CD4-positive, alpha-beta T cell (primary cell): ENCODE data around the gene ESD. TPM values are rescaled to one million over a fixed set of nuclear protein-coding genes. Genes with fewer than 3 reads are reported as not detected.

Source experiments
- ATAC-seq: fragments of 200-7000 bp; cut with Tn5 transposase; one replicate; pipeline ENCODE4 v1.10.0; 2022; ENCODE audit warnings: mild to moderate bottlenecking; ENCODE audit not compliant: poor library complexity
- CTCF ChIA-PET: fragments of 350-600 bp; sonication (Branson Sonifier 250); formaldehyde crosslinking; loops from one replicate; lab custom pipeline; 2021; ENCODE audit warnings: antibody characterized with exemption, inconsistent platforms; lab: Charles Lee
- POLR2A ChIA-PET: fragments of 350-600 bp; sonication (Branson Sonifier 250); formaldehyde crosslinking; loops from one replicate; lab custom pipeline; 2021; ENCODE audit warnings: antibody characterized with exemption, inconsistent platforms; lab: Charles Lee
- DNase-seq, 14 experiments: peaks; one replicate each; pipeline ENCODE4 v3.0.0-alpha.2; 2013 to 2020; ENCODE audit warnings: mixed read lengths in 2 of 14
- H3K27ac ChIP-seq, 2 donors: one replicate each; pipeline versions ENCODE4 v1.5.1 to v1.7.0; 2013; ENCODE audit warnings: low read length in 2 of 2, low read depth in 1 of 2, mild to moderate bottlenecking in 1 of 2
- H3K27me3 ChIP-seq, 2 experiments: 1 replicate in 1 of 2; 2 replicates in 1 of 2; pipeline versions ENCODE4 v1.6.1 to v1.7.0; 2013; ENCODE audit warnings: low read length in 2 of 2, control low read depth in 1 of 2, mild to moderate bottlenecking in 1 of 2, moderate library complexity in 1 of 2; ENCODE audit not compliant: insufficient read depth in 2 of 2, control insufficient read depth in 1 of 2
- H3K36me3 ChIP-seq: one replicate; pipeline ENCODE4 v1.6.1; 2013; ENCODE audit warnings: low read length, control low read depth; ENCODE audit not compliant: insufficient read depth
- H3K4me1 ChIP-seq: one replicate; pipeline ENCODE4 v1.6.1; 2013; ENCODE audit warnings: low read length, control low read depth; ENCODE audit not compliant: insufficient read depth
- H3K4me3 ChIP-seq: one replicate; pipeline ENCODE4 v1.5.1; 2013; ENCODE audit warnings: mild to moderate bottlenecking, low read length, moderate library complexity
- H3K9me3 ChIP-seq, 2 experiments: 1 replicate in 1 of 2; 2 replicates in 1 of 2; pipeline versions ENCODE4 v1.6.1 to v1.7.0; 2013; ENCODE audit warnings: low read length in 2 of 2, mild to moderate bottlenecking in 2 of 2, control low read depth in 1 of 2, moderate library complexity in 1 of 2; ENCODE audit not compliant: control insufficient read depth in 1 of 2, insufficient read depth in 1 of 2
- H3K27ac Mint-ChIP-seq: one replicate; pipeline ENCODE4 v1.8.0; 2020; ENCODE audit warnings: mixed read lengths
- H3K27me3 Mint-ChIP-seq: one replicate; pipeline ENCODE4 v1.8.0; 2021; ENCODE audit warnings: mixed read lengths
- H3K36me3 Mint-ChIP-seq: one replicate; pipeline ENCODE4 v1.8.0; 2021; ENCODE audit warnings: low read depth, mixed read lengths
- H3K4me1 Mint-ChIP-seq: one replicate; pipeline ENCODE4 v1.8.0; 2021; ENCODE audit warnings: low read depth, mixed read lengths
- H3K4me3 Mint-ChIP-seq: one replicate; pipeline ENCODE4 v1.8.0; 2020; ENCODE audit warnings: mild to moderate bottlenecking, mixed read lengths
- H3K9me3 Mint-ChIP-seq: one replicate; pipeline ENCODE4 v1.8.0; 2020; ENCODE audit warnings: mixed read lengths
- CTCF ChIP-seq: fragments of 200-600 bp; IDR thresholded peaks from one replicate; pipeline ENCODE4 v1.8.0; 2022; ENCODE audit warnings: antibody characterized with exemption, mild to moderate bottlenecking
- intact Hi-C, 2 experiments: fragments of 100-400 bp; cut with DNase I in 1 of 2; cut with micrococcal nuclease in 1 of 2; formaldehyde crosslinking; loops; one replicate each; pipeline versions ENCODE4 v1.15.1 to v1.9.0; 2023 to 2025; cut with DNase I, micrococcal nuclease
- total RNA-seq, 174 experiments: library from RNA in 2 of 174; stranded (reverse) in 2 of 174; gene quantifications; one replicate each; pipeline ENCODE4 v1.2.3 and lab custom pipeline; 2021 to 2026

The ESD gene
- total RNA-seq, 2 experiments from 2014 or later, result 30.8 to 34.1 TPM

- H3K4me1 Mint-ChIP-seq, result no peaks in the 10 kb centered on the region
- H3K9me3 Mint-ChIP-seq, result no peaks in the 10 kb centered on the region
- ATAC-seq, result no peak
- no peaks in the 10 kb centered on the region for H3K27me3 Mint-ChIP-seq
- Histone ChIP-seq H3K9me3 (no peaks in the 10 kb centered on the region), H3K27me3 (no peaks in the 10 kb centered on the region), H3K4me3 (no peak overlapping the region), H3K4me1 (no peaks in the 10 kb centered on the region), H3K36me3 (no peaks in the 10 kb centered on the region), H3K27ac (no peak overlapping the region)
- POLR2A ChIA-PET, result no interaction called here
- no peak overlapping the region for H3K27ac Mint-ChIP-seq
- no peak overlapping the region for H3K4me3 Mint-ChIP-seq
- CTCF ChIA-PET, result no interaction called here
- H3K36me3 Mint-ChIP-seq, result no peaks in the 10 kb centered on the region
- TF ChIP-seq CTCF, result no peak
- DNase-seq, result no peak
- intact Hi-C loops, result loop anchor here in 1 of 2 experiments (10.0 kb wide), 1 partner anchor 1014 kb away; no protein-coding TSS in a partner anchor
These were observed 35.8 kb downstream of the ESD start for GRCh38 chr13:46761174-46761573.

DNA sequence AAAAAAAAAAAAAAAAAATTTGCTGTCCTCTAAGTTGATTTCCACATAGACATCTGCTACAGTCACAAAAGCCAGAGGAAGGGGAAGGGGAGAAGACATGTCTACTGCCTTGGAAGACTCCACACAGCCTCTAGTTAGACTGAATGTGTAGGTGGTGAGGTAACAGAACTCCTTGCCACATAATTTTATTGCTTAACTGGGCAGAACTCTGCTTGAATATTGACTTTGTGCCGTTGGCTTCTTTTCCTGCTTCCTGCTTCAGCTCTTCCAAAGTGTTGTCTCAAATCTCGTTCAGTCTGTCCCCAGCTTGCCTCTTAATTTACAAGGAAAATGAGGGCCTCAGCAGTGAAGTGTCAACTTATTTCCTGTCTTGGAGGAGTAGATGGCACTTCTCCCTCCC is 37.1 kb downstream of the ESD start:
- Mint-ChIP-seq H3K27ac (no peak overlapping the region), H3K36me3 (no peaks in the 10 kb centered on the region), H3K27me3 (no peaks in the 10 kb centered on the region), H3K4me1 (no peaks in the 10 kb centered on the region), H3K4me3 (no peak overlapping the region), H3K9me3 (no peaks in the 10 kb centered on the region)
- no peak for ATAC-seq
- Histone ChIP-seq H3K9me3 (no peaks in the 10 kb centered on the region), H3K36me3 (no peaks in the 10 kb centered on the region), H3K4me3 (no peak overlapping the region), H3K27me3 (no peaks in the 10 kb centered on the region), H3K27ac (no peak overlapping the region), H3K4me1 (no peaks in the 10 kb centered on the region)
- ChIA-PET POLR2A (no interaction called here), CTCF (interaction anchor here (0.7 kb wide), 1 partner anchor 18 kb away, joined by 5 read pairs; no protein-coding TSS in a partner anchor)
- no peak for DNase-seq
- no peak for TF ChIP-seq CTCF
- intact Hi-C loops, result loop anchor here in 1 of 2 experiments (10.0 kb wide), 1 partner anchor 1015 kb away; no protein-coding TSS in a partner anchor

GRCh38 chr13:46757640-46758039 is 39.3 kb downstream of the ESD start:
- TF ChIP-seq CTCF, result no peak
- no peaks in the 10 kb centered on the region for H3K9me3 ChIP-seq
- Mint-ChIP-seq H3K4me3 (no peak overlapping the region), H3K4me1 (peaks cover 4% of the 10 kb centered on the region), H3K9me3 (no peaks in the 10 kb centered on the region), H3K27ac (no peak overlapping the region), H3K27me3 (no peaks in the 10 kb centered on the region), H3K36me3 (no peaks in the 10 kb centered on the region)
- no peaks in the 10 kb centered on the region for H3K36me3 ChIP-seq
- no peak for ATAC-seq
- no peak overlapping the region for H3K27ac ChIP-seq
- CTCF ChIA-PET, result interaction anchor here (0.6 kb wide), 1 partner anchor 767 kb away, joined by 3 read pairs; no protein-coding TSS in a partner anchor
- DNase-seq, result no peak
- no peaks in the 10 kb centered on the region for H3K4me1 ChIP-seq
- no peak overlapping the region for H3K4me3 ChIP-seq
- no peaks in the 10 kb centered on the region for H3K27me3 ChIP-seq
- POLR2A ChIA-PET, result no interaction called here
- intact Hi-C loops, result no loop called here
